Gastroesophageal sphincter (tissue), 4 donors: ENCODE data around the gene CCDC91. TPM values are rescaled to one million over a fixed set of nuclear protein-coding genes. Genes with fewer than 3 reads are reported as not detected.

ENCODE experiments used
- ATAC-seq: fragments of 150-250 bp; one replicate; pipeline ENCODE4 v1.9.1; 2016; ENCODE audit warnings: mild to moderate bottlenecking, moderate library complexity
- H3K27ac ChIP-seq, 4 donors: fragments of 200-600 bp; sonication (generic) in 3 of 4; 1 replicate in 3 of 4; 2 replicates in 1 of 4; pipeline ENCODE4 v1.5.1; 2016 to 2019
- H3K27me3 ChIP-seq: fragments of 200-600 bp; sonication (generic); one replicate; pipeline ENCODE4 v1.5.1; 2019
- H3K36me3 ChIP-seq, 2 donors: fragments of 200-600 bp; sonication (generic); one replicate each; pipeline ENCODE4 v1.5.1; 2019; ENCODE audit warnings: control low read depth in 1 of 2
- H3K4me1 ChIP-seq, 3 donors: fragments of 200-600 bp; sonication (generic); 1 replicate in 2 of 3; 2 replicates in 1 of 3; pipeline ENCODE4 v1.5.1; 2016 to 2019; ENCODE audit warnings: control low read depth in 2 of 3
- H3K4me3 ChIP-seq, 2 donors: fragments of 200-600 bp; sonication (generic); one replicate each; pipeline ENCODE4 v1.5.1; 2019; ENCODE audit warnings: mild to moderate bottlenecking in 1 of 2, moderate library complexity in 1 of 2
- H3K9me3 ChIP-seq, 3 donors: fragments of 200-600 bp; sonication (generic); one replicate each; pipeline ENCODE4 v1.5.1; 2017 to 2019; ENCODE audit warnings: control low read depth in 2 of 3
- CTCF ChIP-seq, 4 experiments: fragments of 200-600 bp in 2 of 4; fragments of 450-650 bp in 2 of 4; sonication (generic) in 1 of 4; IDR thresholded peaks; one replicate each; pipeline ENCODE4 v1.5.1; 2017 to 2019; ENCODE audit warnings: antibody characterized with exemption in 4 of 4, mild to moderate bottlenecking in 2 of 4, moderate library complexity in 2 of 4
- EP300 ChIP-seq: sonication (generic); formaldehyde crosslinking; IDR thresholded peaks from one replicate; pipeline ENCODE4 v1.6.1; 2017; ENCODE audit warnings: antibody characterized with exemption, mild to moderate bottlenecking
- POLR2A ChIP-seq, 2 donors: fragments of 450-650 bp; IDR thresholded peaks; one replicate each; pipeline ENCODE4 v1.6.1; 2017; ENCODE audit warnings: antibody characterized with exemption in 2 of 2, mild to moderate bottlenecking in 2 of 2, moderate library complexity in 1 of 2
- POLR2AphosphoS5 ChIP-seq: sonication (generic); formaldehyde crosslinking; IDR thresholded peaks from one replicate; pipeline ENCODE4 v1.6.1; 2017; ENCODE audit warnings: antibody characterized with exemption
- WGBS, 2 donors: methylation state at CpG; one replicate each; pipeline ENCODE4 v1.1.5; 2018; ENCODE audit warnings: low coverage in 1 of 2; 5-methylcytosine and 5-hydroxymethylcytosine counted together
- total RNA-seq, 4 donors: library from RNA; depleted of rRNA; stranded (reverse); fragments of >200 nt; gene quantifications; one replicate each; pipeline ENCODE4 v1.1.0, GENCODE V29; 2016

CCDC91 gene
- total RNA-seq, 4 donors from 2014 or later: 53.1 to 93.4 (median 64.0) TPM

- H3K36me3 ChIP-seq: peaks cover 0 to 3% of the 10 kb centered on the region in 2 donors
- 44 to 54% methylated on average over 1 of the region's 1 CpG for WGBS, 2 donors
These were observed 310.2 kb downstream of the CCDC91 start for GRCh38 chr12:28500373-28501024.

GRCh38 chr12:28506271-28506670 is 316.0 kb downstream of the CCDC91 start:
- ATAC-seq: no peak
- no peaks in the 10 kb centered on the region for H3K27me3 ChIP-seq
- H3K27ac ChIP-seq: no peak overlapping the region
- peaks cover 0 to 8% (median 5%) of the 10 kb centered on the region in 3 donors for H3K4me1 ChIP-seq
- H3K36me3 ChIP-seq: no peaks in the 10 kb centered on the region
- TF ChIP-seq EP300: no peak
- no peak for TF ChIP-seq POLR2A (IDR thresholded peaks at IDR 0.05)
- TF ChIP-seq POLR2AphosphoS5: no peak
- no peak for TF ChIP-seq CTCF (IDR thresholded peaks at IDR 0.05)
- H3K4me3 ChIP-seq: no peak overlapping the region
- H3K9me3 ChIP-seq: no peaks in the 10 kb centered on the region

More at GRCh38 chr12:28500373-28501024, 310.2 kb downstream of the CCDC91 start:
- no peaks in the 10 kb centered on the region for H3K9me3 ChIP-seq
- H3K27ac ChIP-seq: no peak overlapping the region
- H3K27me3 ChIP-seq: no peaks in the 10 kb centered on the region
- peaks cover 0 to 3% (median 0%) of the 10 kb centered on the region in 3 donors for H3K4me1 ChIP-seq
- ATAC-seq: no peak
- TF ChIP-seq CTCF (IDR thresholded peaks at IDR 0.05) (no peak), EP300 (no peak), POLR2A (IDR thresholded peaks at IDR 0.05) (no peak), POLR2AphosphoS5 (no peak)
- no peak overlapping the region for H3K4me3 ChIP-seq

DNA sequence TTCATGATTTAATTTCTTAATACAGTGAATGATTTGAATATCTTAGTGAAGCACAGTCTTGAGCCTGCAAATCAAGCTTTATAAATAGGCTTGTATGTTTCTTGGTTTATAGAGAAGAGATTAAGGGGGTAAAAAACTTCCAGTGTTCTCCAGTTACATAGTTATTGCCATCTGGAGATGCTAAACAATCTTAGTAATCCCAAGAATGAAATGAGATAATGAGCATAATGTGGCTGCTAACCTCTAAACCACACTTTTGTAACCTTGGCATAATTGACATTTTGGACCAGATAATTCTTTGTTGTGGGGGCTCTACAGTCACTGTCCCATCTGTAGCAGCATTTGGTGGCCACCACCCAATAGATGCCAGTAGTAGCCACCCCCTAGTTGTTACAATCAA is 316.8 kb downstream of the CCDC91 start:
- TF ChIP-seq POLR2AphosphoS5 (no peak), POLR2A (IDR thresholded peaks at IDR 0.05) (no peak), EP300 (no peak), CTCF (IDR thresholded peaks at IDR 0.05) (no peak)
- Histone ChIP-seq H3K36me3 (no peaks in the 10 kb centered on the region), H3K4me1 (peaks cover 0 to 8% (median 5%) of the 10 kb centered on the region in 3 donors), H3K9me3 (no peaks in the 10 kb centered on the region), H3K27ac (no peak overlapping the region), H3K4me3 (no peak overlapping the region), H3K27me3 (no peaks in the 10 kb centered on the region)
- no peak for ATAC-seq

DNA sequence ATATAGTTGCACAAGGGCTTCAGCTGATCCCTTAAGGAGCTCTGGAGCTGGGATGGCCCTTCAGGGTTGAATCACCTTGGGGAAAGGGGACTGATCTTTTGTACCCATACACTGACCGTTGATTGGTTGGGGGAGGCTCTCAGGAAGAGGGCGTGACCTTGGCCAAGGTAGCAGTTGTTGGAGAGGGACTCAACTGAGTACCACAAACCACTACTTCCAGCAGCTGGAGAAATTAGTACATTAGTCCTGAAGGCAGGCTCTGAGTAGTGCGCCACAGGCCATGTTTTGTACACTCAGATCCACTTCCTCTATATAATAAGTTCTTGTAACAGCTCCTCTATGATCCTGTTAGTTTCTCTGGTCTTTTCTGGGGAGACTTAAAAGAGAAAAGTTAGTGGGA is 317.6 kb downstream of the CCDC91 start:
- H3K4me1 ChIP-seq: peaks cover 0 to 8% (median 5%) of the 10 kb centered on the region in 3 donors
- 89 to 100% methylated on average over 2 to 3 of the region's 3 CpGs for WGBS, 2 donors
- TF ChIP-seq CTCF (IDR thresholded peaks at IDR 0.05): no peak
- TF ChIP-seq POLR2AphosphoS5: no peak

DNA sequence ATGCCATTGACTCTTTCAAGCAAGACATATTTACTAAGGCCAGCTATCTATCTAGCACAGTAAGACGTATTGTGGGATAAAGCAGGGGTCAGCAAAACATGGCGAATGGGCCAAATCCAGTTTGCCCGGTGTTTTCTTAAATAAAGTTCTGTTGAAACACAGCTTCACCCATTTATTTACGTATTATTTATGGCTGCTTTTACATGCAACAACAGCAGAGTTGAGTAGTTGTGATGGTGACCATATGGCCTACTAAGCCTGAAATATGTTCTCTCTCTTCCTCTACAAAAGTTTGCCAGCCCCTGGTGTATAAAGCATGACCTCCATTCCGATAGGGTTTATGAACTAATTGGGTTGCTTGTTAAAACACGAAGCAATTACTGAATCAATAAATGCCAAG is 322.1 kb downstream of the CCDC91 start:
- ATAC-seq: no peak
- no peaks in the 10 kb centered on the region for H3K4me1 ChIP-seq
- H3K27me3 ChIP-seq: no peaks in the 10 kb centered on the region
- WGBS, 2 donors: 74 to 77% methylated on average over 6 of the region's 6 CpGs
- TF ChIP-seq POLR2A (IDR thresholded peaks at IDR 0.05) (no peak), EP300 (no peak), CTCF (IDR thresholded peaks at IDR 0.05) (no peak), POLR2AphosphoS5 (no peak)
- H3K36me3 ChIP-seq: no peaks in the 10 kb centered on the region
- no peak overlapping the region for H3K4me3 ChIP-seq
- H3K9me3 ChIP-seq: no peaks in the 10 kb centered on the region
- no peak overlapping the region for H3K27ac ChIP-seq

More for the DNA sequence above, 317.6 kb downstream of the CCDC91 start:
- no peak overlapping the region for H3K4me3 ChIP-seq
- no peak overlapping the region for H3K27ac ChIP-seq
- ATAC-seq: no peak
- H3K9me3 ChIP-seq: no peaks in the 10 kb centered on the region
- H3K36me3 ChIP-seq: no peaks in the 10 kb centered on the region
- H3K27me3 ChIP-seq: no peaks in the 10 kb centered on the region
